ENCODE data around the gene ZNF521. TPM values are rescaled to one million over a fixed set of nuclear protein-coding genes. Genes with fewer than 3 reads are reported as not detected.

The ZNF521 gene
- total RNA-seq, 1 donor from 2014 or later: 17.1 TPM

GRCh38 chr18:25097569-25098056 lies 254.4 kb downstream of the ZNF521 start:
- FAIRE-seq (no peak), DNase-seq (ENCODE audit: low spot score in 2 of 2) (no peak)

GRCh38 chr18:25097057-25097456 lies 254.9 kb downstream of the ZNF521 start:
- FAIRE-seq (no peak), DNase-seq (ENCODE audit: low spot score in 2 of 2) (no peak)

GRCh38 chr18:25093141-25093540 lies 258.8 kb downstream of the ZNF521 start:
- no peak for DNase-seq (ENCODE audit: low spot score in 2 of 2)
- no peak for FAIRE-seq

GRCh38 chr18:25089470-25089869 lies 262.5 kb downstream of the ZNF521 start:
- FAIRE-seq (no peak), DNase-seq (ENCODE audit: low spot score in 2 of 2) (no peak)

- no peak for FAIRE-seq
Observed at GRCh38 chr18:25086876-25087275, 265.1 kb downstream of the ZNF521 start.

GRCh38 chr18:25081001-25081400 lies 271.0 kb downstream of the ZNF521 start:
- DNase-seq (ENCODE audit: low spot score in 2 of 2): no peak
- FAIRE-seq: no peak

More at GRCh38 chr18:25086876-25087275, 265.1 kb downstream of the ZNF521 start:
- no peak for DNase-seq (ENCODE audit: low spot score in 2 of 2)

GRCh38 chr18:25080211-25080610 lies 271.8 kb downstream of the ZNF521 start:
- DNase-seq (ENCODE audit: low spot score in 2 of 2) (no peak), FAIRE-seq (no peak)

GRCh38 chr18:25077944-25078723 lies 273.8 kb downstream of the ZNF521 start:
- FAIRE-seq (no peak), DNase-seq (ENCODE audit: low spot score in 2 of 2) (no peak)

- DNase-seq (ENCODE audit: low spot score in 2 of 2): no peak
- FAIRE-seq: no peak
Observed at GRCh38 chr18:25077038-25077943, 274.7 kb downstream of the ZNF521 start.

- FAIRE-seq (no peak), DNase-seq (ENCODE audit: low spot score in 2 of 2) (no peak)
Observed at GRCh38 chr18:25075783-25076182, 276.2 kb downstream of the ZNF521 start.

GRCh38 chr18:25075331-25075730 lies 276.6 kb downstream of the ZNF521 start:
- DNase-seq (ENCODE audit: low spot score in 2 of 2) (no peak), FAIRE-seq (no peak)

- no peak for FAIRE-seq
Observed at GRCh38 chr18:25074925-25075324, 277.0 kb downstream of the ZNF521 start.

GRCh38 chr18:25072205-25072604 lies 279.8 kb downstream of the ZNF521 start:
- FAIRE-seq: no peak
- DNase-seq (ENCODE audit: low spot score in 2 of 2): no peak

More at GRCh38 chr18:25074925-25075324, 277.0 kb downstream of the ZNF521 start:
- DNase-seq (ENCODE audit: low spot score in 2 of 2): no peak

- FAIRE-seq (no peak), DNase-seq (ENCODE audit: low spot score in 2 of 2) (no peak)
Observed at GRCh38 chr18:25067275-25068025, 284.5 kb downstream of the ZNF521 start.

- FAIRE-seq: no peak
Observed at GRCh38 chr18:25066516-25066915, 285.4 kb downstream of the ZNF521 start.

GRCh38 chr18:25062720-25063119 lies 289.2 kb downstream of the ZNF521 start:
- DNase-seq (ENCODE audit: low spot score in 2 of 2) (no peak), FAIRE-seq (no peak)

More at GRCh38 chr18:25066516-25066915, 285.4 kb downstream of the ZNF521 start:
- DNase-seq (ENCODE audit: low spot score in 2 of 2): no peak

- FAIRE-seq (no peak), DNase-seq (ENCODE audit: low spot score in 2 of 2) (no peak)
Observed at GRCh38 chr18:25061395-25061794, 290.6 kb downstream of the ZNF521 start.

GRCh38 chr18:25058521-25058920 lies 293.4 kb downstream of the ZNF521 start:
- FAIRE-seq (no peak), DNase-seq (ENCODE audit: low spot score in 2 of 2) (no peak)

GRCh38 chr18:25057491-25058050 lies 294.4 kb downstream of the ZNF521 start:
- DNase-seq (ENCODE audit: low spot score in 2 of 2) (no peak), FAIRE-seq (no peak)

GRCh38 chr18:25056429-25056828 lies 295.5 kb downstream of the ZNF521 start:
- DNase-seq (ENCODE audit: low spot score in 2 of 2): no peak
- FAIRE-seq: no peak
